NOMO-1 treated with dmso at 0.1 percent for 144 hours (cell line): Measurements from ENCODE around the gene CNTN4.
"Not testable (repeated sequence)": the region's sequence is repeated elsewhere in the genome, so short reads cannot be mapped to it uniquely, and the experiment has no call there.

Experiments used
- DNase-seq: peaks from one replicate; lab custom pipeline; 2025; ENCODE audit not compliant: unreplicated experiment; lab: John Stamatoyannopoulos, UW

The CNTN4 gene

DNA sequence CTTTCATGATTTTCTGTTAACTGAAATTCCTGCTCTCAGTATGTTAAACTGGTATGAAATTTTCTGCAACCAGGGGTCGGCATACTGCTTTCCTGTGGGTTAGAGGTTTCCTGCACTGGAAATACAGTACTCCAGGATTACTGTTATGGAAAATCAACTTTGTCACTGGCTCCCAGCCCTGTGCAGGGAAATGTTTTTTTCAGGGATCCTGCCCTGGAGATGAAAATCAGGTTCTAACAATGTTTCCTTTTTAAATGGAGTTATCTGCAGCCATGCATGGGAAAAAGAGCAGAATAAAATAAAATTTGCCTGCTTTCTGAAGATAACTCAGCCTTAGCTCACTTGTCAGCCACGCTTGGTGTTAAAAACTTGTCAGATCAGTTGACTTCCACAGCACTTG lies 791.1 kb downstream of the CNTN4 start:
- no peak for DNase-seq

DNA sequence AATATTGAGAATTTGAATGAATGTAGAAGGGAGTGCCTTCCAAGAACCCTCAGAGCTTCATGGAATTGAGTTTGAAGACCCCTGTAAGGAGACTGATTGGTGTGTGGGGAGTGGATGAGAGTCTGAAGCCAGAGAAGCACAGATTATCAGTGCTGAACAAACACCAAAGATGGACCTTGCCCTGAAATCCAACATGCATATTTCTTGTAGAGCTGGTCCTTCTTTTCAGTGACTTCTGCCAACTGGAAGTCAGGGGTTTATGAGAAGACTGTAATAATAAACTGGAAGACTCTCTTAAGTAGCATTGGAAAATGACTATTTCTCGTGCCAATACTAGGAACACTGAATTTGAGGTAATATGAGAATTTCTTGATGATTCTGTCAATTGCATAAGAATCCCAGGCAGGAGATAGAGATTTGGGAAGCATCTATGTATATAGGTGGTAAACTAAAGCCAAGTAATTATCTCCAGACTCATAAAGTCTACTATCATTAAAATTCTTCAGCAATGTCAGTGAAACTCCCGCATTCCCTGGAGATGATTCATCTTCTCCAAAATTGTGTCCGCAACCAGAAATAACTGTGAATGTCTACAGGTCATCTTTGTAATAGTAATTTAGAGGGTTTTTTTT lies 797.8 kb downstream of the CNTN4 start:
- DNase-seq = no peak

DNA sequence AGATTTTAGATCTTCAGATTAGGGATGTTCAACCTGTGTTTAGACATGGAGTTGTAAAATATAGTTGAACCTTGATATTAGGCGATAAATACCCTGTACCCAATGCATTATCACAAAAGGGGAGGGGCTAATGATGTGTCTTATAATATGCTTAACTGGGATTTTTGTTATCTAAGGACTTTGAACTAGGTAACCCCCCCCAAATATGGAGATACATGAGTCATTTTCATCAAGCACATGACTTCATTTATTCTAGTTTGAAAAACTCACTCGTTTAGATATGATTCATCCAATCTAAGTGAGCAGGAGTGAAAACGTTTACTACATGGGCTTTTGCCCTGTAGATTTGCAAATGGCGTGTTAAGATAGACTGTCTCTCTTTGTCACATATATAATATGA lies 799.2 kb downstream of the CNTN4 start:
- DNase-seq = no peak

DNA sequence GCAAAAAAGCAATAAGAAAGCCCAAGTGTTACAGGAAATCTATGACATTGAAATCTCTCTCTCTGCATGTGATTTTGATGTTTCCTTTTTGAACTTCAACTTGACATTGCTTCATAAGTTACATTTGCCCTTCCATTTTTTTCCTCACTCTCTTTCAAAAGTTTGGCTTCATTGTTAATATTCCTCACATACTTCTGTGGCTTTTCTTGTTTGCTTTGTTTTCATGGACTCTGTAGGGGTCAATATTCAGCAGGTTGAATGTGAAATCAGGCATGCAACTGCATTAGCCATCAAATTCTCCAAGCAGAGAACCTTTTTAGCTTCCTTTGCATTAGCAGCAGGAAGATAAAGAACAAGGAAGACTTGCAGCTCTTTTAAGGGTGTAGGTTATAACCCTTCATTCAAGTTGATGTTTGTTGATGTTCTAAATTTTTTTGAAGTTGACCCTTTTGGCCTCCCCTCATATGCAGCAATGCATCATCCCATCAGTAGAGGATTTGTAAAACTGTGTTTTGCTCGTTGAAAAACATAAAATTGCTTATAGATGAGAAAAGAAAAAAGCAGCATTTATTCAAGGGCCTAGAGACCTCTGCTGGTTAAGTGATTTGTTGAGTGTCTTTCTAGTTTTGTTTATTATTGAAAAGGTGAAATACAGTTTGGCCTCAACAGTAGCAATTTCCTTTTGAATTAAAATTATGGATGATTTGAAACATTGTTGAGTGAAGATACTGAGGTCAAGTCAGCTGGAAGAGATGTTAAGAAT lies 800.1 kb downstream of the CNTN4 start:
- DNase-seq = no peak

DNA sequence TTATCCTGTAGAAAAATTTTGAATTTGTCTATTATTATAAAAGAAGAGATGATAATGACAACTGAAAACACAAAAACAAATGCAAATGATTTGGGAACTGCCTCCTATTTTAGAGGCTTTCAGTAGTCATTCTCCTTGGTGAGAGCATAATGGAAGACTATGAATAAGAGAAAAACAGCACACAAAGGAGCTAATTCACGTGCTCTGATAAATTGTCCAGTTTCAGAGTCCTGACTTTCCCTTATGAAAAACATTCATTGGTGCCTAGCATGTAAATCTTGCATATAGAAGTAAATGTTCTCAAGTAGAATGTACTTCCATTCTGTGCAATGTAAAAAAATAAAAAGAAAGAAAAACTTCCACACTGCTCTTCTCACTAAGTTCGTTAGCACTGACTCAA lies 805.4 kb downstream of the CNTN4 start:
- no peak for DNase-seq

DNA sequence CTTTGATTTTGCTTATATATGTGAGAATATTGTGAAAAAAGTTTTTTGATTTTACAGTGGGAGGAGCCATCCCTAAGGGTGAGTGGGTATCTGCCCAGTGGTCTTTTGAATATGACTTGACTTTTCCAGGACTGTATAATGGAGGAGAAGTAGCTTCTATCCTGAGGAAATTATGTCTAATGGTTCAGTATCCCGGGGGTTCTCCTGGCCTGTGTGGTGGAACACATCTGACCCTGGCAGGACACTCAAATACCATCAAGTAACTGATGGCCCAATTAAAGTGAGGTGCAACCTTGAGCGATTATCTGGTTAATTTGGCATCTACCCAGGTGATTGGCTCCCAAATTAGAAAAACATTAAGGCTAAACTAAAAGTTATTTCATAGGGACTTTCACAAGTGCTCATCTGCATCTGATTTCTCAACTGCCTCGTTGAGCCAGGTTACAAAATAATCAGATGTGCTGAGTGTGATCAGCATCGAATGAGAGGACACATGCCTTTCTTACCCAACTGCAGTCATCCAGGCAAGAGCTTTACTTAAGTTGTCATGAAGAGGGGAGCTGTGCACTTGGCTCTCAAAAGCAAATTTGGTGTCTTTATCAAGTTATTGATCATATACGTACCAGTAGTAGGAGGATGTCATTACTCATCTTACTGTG lies 810.2 kb downstream of the CNTN4 start:
- peak; percentile 44 for DNase-seq

DNA sequence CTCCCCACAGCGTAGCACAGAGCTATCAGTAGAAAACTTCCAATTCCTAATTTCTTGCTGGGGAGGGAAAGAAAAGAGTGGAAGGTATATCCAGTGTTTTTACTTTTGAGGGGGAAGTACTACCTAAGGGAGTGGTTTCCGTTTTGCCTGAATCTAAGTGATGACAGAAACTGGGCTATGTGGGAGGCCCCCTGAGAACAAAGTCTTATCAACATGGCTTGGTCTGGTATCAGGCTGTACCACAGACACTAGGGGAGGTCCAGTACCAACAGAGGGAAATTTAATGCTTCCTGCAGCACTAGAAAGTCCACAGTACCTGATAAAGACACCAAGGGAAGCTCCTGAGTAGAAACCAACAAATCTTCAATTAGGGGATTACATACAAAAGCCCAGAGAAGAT lies 812.3 kb downstream of the CNTN4 start:
- no peak for DNase-seq

DNA sequence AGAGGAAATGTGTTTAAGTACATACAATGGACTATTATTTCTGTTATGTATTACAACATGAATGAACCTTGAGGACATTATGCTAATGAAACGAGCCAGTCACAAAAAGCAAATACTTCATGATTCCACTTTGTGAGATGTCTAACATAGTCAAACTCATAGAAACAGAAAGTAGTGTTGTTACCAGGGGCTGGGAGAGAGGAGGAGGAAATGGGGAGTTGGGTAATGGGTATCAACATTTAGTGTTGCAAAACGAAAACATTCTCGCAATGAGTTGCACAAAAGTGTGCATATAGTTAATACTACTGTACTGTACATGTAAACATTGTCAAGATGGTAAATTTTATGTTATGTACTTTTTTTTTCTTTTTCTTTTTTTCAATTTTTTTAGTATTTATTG lies 817.2 kb downstream of the CNTN4 start:
- DNase-seq = peak; percentile 56

DNA sequence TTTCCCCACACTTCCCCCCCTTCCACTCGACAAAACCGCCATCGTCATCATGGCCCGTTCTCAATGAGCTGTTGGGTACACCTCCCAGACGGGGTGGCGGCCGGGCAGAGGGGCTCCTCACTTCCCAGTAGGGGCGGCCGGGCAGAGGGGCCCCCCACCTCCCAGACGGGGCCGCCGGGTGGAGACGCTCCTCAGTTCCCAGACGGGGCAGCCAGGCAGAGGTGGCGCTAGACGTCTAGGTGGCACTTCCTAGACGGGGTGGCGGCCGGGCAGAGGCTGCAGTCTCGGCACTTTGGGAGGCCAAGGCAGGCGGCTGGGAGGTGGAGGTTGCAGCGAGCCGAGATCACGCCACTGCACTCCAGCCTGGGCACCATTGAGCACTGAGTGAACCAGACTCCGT lies 818.0 kb downstream of the CNTN4 start:
- not testable (repeated sequence) for DNase-seq

DNA sequence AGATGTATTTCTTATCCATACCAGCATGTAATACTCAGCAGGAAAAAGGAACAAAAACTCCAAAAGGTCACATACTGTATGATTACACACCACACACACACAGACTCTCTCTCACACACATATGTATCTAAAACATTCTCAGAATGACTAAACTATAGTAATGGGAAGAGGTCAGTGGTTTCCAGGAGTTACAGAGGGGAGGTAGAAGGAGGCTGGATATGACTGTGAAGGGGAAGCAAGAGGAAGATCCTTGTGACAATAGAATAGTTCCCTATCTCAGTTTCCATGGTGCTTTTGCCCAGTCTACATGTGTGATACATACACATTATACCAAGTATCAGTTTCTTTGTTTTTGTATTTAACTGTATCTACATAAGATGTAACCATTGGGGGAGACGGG lies 821.4 kb downstream of the CNTN4 start:
- DNase-seq = no peak

DNA sequence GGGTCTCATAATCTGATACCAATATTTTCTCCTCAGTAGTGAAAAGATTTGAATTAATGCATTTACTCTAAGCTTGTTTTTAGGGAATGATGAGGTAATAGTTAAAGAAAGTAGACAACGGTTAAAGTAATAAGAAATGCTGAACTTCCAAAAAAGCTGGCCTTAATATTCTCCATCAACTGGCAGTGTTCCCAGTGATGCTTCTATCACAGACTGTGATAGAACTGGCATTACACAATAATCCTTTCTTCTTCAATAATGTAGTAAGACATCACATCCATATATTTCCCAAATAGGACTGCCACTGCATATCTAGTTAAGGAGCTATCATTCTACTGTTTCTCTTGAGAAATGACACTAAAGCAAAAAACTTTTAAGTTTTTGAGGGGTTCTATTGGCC lies 822.8 kb downstream of the CNTN4 start:
- no peak for DNase-seq

DNA sequence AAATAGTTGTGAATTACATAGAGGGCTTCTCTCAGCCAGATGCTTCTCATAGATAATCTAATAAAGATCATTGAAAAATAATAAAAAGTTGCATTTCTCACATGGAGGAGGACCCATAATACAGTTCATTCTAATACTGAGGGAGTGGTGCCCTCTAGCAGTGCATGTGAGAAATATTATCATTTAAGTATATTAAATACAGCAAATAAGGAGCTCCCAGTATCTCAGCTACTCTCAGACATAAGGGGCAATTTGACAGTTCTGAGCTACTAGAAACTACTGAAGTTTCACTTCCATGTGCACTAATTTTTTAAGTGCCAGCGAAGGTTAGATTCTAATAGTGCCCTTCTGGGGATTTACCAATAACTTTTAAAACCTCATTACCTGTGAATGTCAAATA lies 823.2 kb downstream of the CNTN4 start:
- peak; percentile 13 for DNase-seq

DNA sequence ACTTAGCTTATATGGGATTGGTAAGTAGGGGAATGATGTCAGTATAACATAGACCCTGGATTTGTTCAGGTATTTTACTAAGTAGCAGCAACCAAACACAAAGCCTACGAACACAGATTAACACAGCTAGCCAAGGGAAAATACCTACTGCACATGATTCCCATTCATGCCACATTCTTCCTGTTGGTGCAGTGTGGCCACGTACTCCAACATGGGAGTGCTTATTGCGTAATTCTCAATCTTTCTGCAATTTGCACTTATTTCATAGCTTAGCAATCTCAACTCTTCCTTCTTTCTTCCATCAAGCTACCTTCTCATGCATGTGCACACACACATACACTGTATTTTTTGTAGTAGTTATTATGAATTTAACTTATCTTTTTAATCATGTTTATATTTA lies 824.7 kb downstream of the CNTN4 start:
- no peak for DNase-seq

- no peak for DNase-seq
Measured at GRCh38 chr3:2927259-2927658, 828.6 kb downstream of the CNTN4 start.

GRCh38 chr3:2929574-2929973 lies 830.9 kb downstream of the CNTN4 start:
- DNase-seq = no peak

GRCh38 chr3:2931265-2931664 lies 832.6 kb downstream of the CNTN4 start:
- DNase-seq = no peak

GRCh38 chr3:2934541-2934940 lies 835.9 kb downstream of the CNTN4 start:
- DNase-seq = no peak

- no peak for DNase-seq
Measured at GRCh38 chr3:2937055-2937454, 838.4 kb downstream of the CNTN4 start.

DNA sequence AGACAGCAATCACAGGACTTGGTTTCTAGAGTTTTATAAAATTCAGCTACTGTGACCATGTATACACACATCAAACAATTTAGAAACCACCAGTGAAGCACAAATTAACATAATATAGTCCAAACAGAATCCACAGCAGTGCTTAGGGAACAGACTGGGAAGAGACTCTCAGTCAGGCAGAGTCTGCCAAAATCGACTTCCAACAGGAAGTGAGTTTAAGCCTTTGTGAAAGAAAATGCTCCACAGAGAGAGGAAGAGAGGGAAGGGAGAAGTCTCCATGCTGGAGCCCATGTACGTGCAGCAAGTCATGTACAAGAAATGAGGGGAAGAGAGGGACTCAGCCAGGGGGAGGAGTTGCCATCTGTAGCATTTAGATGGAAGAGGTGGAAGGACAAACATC lies 838.9 kb downstream of the CNTN4 start:
- no peak for DNase-seq

DNA sequence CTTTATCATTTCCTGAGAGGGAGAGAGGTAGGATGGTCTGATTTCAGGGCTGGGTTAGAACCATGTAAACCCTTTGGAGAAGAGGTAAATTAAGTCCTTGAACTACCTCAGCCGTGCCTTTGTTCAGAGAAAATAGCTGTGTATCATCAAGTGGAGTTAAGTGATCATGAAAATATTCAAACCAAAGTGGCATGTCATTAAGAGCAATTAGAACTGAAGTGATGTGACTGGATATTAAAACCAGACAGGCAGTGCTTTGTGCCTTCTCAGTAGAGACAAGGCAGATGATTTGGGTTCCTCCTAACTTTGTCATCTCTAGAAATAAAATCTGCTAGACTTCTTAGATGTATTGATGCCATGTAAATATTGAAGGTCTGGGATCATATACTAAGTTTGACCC lies 840.0 kb downstream of the CNTN4 start:
- no peak for DNase-seq

GRCh38 chr3:2940062-2940461 lies 841.4 kb downstream of the CNTN4 start:
- DNase-seq = no peak

DNA sequence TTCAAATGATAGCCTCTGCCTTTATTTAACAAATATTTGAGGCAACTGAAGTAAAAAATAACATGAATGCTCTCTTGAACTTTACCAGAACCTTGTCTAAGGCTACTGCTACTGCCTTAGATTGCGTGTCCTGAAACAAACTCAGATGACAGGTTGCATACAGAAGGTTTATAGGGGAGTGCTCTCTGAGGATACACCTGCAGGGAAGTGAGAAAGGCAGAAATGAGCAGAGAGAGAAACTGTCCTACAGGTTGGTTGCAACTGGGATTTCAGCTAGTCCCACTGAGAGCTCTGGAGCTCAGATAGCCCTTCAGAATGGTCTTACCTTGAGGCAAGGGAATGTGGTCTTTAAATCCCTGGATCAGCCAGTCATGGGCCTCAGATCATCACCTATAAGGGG lies 846.0 kb downstream of the CNTN4 start:
- no peak for DNase-seq
